HG02970 (cell line): Measurements from ENCODE around the gene SYNJ1.
"Not testable (repeated sequence)": the region's sequence is repeated elsewhere in the genome, so short reads cannot be mapped to it uniquely, and the experiment has no call there.

Experiments
- ATAC-seq: cut with Tn5 transposase; IDR thresholded peaks from one replicate; pipeline ENCODE4 v1.9.1; 2021; ENCODE audit warnings: mild to moderate bottlenecking, moderate library complexity, moderate number of reproducible peaks; ENCODE audit not compliant: unreplicated experiment, low FRiP score

SYNJ1 gene

DNA sequence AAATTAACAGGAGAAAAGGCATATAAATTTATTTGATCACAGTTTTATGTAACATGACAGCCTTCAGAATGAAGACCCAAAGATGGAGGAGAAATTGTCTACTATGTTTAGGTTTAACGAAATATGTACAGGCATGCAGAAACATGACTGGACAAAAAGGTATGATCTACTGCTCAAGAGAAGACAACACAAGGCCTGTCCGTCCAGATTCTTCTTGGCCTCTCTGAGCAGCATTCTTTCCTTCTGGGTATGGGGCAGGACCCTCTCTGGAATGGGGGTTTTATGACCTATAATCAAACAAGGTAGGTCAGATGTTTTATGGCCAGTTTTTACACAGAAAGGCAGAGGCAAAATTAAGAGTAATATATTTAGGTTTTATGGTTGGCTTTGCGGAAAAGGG is 13.5 kb upstream of the SYNJ1 start:
- no peak for ATAC-seq

DNA sequence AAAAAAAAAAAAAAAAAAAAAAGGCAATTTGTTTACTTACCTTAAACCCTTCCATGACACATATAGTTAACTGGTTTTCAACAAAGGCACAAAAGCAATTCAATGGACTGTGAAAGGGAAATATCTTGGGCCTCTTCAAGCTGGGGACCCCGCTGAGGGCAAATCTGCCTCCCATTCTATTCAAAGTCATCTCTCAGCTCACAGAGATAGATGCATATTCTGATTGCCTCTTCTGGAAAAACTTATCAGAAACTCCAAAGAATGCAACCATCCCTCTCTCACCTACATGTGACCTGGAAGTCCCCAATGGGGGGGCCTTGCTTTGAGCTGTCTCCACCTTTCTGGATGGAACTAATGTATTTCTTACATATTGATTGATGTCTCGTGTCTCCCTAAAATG is 12.1 kb upstream of the SYNJ1 start:
- no peak for ATAC-seq

DNA sequence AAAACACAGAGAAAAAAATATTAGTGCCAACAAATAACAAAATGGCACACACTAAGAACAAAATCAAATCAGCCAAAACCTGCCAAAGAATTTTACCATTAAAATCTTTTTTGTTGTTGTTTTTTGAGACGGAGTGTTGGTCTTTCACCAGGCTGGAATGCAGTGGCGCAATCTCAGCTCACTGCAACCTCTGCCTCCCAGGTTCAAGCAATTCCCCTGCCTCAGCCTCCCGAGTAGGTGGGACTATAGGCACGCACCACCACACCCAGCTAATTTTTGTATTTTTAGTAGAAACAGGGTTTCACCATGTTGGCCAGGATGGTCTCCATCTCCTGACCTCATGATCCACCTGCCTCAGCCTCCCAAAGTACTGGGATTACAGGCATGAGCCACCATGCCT is 8.3 kb upstream of the SYNJ1 start:
- not testable (repeated sequence) for ATAC-seq

DNA sequence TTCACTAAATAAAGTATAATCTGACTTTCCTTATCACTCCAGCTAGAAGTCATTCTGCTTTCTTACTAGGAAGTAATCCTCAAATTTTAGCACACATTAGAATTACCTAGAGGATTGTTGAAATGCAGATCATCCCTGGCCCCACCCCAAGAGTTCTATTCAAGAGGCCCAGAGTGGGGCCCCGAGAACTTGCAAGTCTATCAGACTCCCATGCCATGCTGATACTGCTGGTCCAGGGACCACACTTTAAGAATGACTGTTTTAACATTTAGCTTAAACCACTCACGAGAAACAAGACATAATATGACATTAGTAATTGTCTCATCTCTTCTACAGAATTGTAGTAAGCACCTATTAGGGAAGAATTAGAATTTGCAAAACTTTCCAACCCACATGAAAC is 7.7 kb upstream of the SYNJ1 start:
- ATAC-seq, result no peak

DNA sequence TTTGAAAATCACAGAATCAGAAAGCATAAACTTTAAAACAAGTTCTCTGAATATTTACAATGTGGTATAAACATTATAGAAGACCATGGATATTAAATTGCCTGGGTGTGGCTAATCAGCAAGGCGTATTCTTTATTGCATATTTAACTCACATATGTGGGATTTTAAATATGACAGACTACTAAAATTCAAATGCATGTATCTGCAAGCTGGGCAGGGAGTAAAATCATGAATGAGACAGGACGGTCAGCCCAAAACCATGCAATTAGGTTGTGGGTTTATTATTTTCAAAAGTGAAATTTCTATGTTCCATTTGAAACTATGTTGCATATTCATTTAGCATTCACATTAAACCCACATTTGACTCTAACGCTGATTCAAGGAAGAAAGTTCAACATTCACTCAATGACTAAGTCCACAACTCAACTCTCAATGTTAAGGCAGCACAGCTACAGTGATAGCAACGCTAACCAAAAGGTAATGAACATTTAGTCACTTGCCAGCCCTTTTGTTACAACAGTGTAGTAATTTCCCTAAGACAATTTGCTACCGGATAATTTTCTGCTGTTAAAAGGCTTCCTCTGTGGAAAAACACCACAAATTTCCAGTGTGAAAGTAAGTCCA is 6.3 kb upstream of the SYNJ1 start:
- ATAC-seq, result no peak

DNA sequence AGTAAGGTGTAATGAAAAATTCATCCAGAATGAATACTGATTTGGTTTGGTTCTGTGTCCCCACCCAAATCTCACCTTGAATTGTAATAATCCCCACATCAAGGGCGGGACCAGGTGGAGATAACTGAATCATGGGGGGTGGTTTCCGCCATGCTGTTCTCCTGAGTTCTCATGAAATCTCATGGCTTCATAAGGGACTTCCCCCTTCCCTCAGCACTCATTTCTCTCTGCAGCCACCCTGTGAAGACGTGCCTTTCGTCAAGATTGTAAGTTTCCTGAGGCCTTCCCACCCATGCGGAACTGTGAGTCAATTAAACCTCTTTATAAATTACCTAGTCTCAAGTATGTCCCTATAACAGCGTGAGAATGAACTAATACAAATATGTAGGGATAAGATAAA is 5.5 kb upstream of the SYNJ1 start:
- ATAC-seq, result no peak

DNA sequence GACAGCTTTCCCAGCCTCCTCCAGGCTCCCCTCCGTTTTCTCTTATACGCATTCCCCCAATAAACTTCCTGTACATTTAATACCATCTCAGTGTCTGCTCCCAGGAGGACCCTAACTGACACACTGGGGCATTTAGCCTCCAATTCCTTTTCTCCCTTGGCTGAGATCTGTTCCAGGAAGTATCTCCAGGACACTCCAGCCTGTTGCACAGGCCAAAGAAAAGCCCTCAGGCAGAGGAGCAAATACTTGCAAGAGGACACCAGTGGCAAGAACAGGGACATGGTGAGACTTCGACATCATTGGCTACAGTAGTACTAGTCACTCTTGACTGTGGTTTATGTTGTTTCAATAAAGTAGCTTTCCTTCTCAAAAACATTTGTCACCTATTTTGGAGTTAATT is 4.7 kb upstream of the SYNJ1 start:
- ATAC-seq, result no peak

DNA sequence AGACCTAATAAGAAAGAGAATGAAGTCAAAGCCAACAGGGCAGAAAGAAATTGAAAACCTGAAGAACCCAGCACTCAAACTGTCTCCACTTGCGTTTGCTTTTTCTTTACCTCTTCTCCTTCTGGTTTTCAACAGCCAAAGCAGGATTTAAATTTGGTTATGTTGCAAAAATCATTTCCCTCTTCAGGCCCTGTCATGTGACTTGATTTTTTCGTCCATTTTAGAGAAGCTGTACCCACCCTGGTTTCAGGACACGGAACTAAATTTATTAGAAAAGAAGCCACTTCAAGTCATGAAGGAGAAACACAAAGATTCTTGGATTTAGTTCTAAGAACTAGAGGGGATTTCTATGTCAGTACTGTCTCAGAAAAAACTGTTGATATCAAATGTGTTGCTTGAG is 1.0 kb upstream of the SYNJ1 start:
- ATAC-seq, result no peak

DNA sequence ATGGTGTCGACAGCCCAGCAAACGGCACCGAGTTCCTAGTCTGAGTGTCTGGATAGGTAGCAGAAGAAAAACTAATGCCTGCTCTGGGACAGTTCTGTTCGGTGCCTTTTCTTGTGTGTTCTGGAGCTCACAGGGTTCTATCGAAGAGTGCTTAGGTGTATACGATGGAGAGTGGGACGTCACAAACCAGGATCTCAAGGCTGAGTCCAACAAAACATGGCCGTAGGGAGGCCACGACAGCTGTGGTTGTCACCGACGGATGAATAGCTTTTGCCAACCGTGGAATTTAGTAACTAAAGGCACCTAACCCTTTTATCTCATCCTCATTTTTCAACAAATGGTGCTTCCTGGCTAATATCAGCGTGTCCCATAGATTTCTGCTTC is 635 bp upstream of the SYNJ1 start:
- ATAC-seq, result peak; percentile 5

DNA sequence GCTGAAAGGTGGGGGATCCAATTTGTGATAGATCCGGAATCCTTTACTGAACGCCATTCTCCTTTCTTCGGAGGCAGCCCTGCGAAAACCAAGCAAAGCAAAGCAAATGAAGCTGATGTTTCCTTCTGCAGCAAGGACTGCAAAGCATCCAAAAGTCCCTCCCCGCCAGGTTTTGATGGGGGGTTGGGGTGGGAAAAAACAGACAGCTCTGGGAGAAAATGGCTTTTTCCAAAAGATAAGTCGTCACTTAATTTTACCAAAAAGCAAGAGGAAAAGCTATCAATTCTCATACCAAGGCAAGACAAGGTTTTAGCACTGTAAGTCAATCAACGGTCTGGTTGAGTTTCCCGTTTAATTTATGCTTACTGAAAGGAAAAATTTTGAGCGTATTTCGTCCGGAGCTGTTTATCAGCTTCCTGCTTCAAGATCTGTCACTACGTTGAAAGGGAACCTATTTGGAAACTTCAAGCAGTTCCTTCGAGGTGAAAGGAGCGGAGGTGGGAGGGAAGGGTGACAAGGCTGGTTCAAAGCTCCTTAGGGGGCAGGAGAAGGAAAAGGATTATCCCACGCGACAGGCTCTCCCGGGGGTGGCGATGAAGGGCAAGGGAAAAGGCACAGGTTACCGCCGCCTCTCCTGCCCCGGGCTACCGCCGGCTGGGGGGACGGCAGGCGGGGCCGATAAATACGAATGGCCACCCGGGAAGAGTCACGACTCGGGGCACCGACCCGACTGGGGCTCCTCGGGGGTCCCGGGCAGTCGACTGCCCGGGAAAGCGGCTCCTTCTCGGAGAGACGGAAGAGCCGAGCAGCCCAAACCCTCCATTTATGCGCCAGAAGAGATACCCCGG is 750 bp downstream of the SYNJ1 start:
- ATAC-seq, result peak; percentile 7

DNA sequence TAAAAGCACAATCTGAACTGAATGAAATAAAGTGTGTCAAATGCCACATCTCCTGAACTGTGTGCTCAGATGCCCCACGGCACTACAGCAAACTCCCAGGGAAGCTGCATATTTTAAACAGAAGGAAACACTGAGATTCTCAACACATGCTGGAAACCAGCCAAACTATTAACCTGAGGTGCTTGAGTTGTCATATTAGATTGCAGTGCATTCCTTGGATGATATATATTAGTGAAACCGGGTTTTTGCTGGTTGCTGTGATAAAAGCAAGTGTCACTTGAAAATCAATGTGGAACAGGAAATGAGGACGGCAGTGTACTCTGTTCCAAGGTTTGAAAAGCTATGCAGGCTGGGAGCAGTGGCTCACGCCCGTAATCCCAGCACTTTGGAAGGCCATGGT is 8.7 kb downstream of the SYNJ1 start:
- no peak for ATAC-seq

DNA sequence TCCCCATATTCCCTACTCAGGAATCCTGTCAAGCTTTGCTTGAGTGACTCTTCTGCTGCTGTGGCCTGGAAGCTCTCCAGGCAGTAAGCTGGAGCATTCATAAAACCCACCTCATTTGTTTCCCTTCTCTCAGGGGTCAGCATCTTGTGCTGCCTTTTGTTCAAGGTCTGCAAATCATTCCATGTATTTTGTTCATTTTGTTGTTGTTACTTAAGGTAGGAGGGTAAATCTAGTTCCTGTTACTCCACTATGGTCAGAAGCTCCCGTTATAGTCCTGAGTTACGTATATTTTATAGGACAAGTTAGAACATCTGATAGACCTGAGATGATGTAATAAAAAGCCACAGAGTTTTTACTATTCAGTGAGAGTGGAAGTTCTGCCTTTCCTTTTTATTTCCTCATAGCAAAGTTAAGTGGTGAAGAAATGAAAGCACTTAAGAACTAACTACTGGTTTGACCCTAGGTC is 9.9 kb downstream of the SYNJ1 start:
- no peak for ATAC-seq

DNA sequence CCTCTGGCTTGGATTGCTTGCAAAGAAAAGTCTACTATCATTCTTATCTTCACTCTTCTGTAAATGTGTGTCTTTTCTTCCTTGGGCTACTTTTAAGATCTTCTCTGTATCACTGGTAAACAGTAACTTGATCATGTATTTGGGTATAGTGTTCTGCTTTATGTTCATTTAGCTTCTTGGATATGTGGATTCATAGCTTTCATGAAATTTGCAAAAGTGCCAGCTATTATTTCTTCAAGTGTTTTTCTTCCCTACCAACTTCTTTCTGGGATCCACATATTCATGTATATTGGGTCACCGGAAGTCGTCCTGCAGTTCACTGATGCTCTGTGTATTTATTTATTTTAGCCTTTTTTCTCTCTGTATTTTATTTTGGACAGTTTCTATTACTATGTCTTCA is 11.3 kb downstream of the SYNJ1 start:
- no peak for ATAC-seq

DNA sequence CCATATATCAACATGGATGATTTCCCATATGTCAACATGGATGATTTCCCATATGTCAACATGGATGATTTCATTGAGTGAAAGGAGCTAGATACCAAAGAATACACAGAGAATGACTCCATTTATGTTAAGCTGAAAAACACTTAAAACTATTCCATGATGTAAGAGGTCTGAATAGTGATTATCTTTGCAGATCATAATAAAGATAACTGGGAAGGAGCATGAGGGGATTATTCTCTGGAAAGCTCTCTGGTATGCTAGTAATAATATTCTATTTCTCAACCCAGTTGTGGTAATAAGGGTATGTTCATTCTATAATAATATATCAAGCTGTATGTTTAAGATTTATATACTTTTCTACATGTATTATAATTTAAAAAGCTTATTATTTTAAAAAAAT is 14.1 kb downstream of the SYNJ1 start:
- ATAC-seq, result no peak

DNA sequence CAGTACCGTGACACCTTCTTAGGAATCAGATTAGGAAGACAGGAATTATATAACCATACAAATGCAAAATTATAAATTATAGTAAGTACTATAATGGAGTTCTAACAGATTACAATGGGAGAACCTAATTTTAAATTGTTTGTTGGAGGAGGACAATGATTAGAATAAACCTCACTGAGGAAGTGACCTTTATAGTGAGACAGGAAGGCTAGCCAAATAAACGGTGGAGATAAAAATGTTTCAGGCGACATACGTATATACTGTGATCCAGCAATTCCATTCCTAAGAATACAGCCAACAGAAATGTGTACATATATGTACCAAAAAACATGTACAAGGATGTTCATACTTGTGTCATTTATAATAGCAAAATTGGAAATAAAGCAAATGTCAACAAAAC is 15.2 kb downstream of the SYNJ1 start:
- ATAC-seq, result no peak

DNA sequence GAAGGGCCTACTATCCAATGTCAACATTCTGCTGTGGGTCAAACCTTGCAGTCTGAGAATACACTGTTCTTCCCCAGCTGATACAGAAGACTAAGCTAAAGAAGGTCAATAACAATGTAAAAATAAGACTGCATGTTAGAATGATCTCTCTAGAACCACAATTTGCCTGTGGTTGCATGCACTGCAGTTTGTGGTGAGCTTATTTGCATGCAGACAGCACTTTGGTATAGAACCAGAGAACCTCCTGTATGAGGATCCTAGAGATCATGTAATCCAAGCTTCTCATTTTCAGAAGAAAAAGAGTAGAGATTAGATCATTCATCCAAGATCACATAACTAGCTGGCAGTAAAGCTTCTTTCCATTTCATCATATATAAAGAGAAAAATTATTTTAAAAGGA is 15.8 kb downstream of the SYNJ1 start:
- peak; percentile 82 for ATAC-seq

DNA sequence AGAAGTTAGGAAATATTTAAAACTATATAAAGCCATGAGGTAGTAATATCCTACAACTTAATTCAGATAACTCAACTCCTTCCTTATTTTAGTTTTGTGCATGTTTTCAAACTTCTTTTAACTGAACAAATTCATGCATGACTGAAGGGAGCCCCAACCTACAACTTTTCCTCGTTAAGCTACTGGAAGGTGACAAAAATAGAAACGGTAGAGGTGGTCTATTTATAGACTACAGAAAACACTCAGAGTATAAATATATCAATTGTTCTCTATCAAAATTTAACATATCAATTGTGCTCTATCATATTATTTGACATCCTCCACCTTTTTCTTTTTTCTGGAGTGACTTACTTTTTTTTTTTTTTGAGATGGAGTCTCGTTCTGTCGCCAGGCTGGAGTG is 16.8 kb downstream of the SYNJ1 start:
- no peak for ATAC-seq

DNA sequence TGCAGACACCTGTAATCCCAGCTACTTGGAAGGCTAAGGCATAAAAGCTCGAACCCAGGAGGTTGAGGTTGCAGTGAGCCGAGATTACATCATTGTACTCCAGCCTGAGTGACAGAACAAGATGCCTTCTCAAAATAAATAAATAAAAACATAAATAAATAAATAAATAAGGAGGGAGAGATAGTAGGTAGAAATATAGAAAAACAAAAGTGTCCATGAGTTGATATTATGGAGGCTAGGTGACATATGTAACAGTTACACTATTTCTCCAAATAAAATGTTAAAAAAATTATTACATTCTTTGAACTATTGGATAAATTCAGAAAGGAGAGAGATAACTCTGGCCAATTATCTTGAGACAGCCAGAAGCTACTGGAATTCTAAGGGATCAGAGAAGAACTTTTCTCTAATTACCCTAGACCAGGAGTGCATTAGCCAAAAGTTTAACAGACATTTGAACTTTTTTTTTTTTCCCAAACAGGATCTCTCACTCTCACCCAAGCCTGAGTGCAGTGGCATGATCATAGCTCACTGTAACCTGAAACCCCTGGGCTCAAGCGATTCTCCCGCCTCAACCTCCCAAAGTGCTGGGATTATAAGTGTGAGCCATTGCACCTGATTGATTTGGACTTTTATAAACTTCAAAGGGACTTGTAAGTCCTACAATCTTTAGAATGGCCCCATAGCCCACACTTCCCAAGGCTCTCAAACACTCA is 17.6 kb downstream of the SYNJ1 start:
- no peak for ATAC-seq

DNA sequence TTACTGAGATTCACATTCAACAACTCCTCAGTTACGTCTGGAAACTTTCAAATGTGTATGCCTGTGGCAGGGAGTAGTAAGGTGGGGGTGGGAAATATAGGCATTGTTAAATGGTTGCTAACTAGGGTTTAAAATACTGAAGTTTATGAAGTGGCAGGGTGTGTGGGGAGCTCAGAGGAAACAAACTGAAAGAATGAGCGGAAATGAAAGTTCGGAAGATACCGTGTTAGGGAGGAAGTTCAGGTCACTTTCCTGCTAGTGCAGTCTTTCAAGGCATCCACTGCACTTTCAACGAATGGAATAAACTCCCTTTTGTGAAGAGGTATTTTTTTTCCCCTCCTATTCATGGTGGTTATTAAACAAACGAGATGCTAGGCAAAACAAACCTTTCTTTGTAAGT is 19.7 kb downstream of the SYNJ1 start:
- no peak for ATAC-seq

DNA sequence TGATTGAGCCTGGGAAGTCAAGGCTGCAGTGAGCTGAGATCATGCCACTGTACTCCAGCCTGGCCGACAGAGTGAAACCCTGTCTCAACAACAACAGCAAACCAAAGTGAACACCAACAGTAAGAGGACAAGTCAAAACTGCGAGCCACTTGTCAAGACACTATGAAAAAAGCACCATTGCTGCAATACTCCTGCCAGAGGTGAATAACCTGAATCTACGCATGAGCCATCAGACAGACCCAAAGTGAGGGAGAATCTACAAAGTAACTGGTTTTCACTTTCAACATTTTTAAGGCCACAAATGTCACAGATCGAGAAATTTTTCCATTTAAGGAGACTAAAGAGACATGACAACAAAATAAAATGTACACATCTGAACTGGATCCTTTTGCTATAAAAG is 21.9 kb downstream of the SYNJ1 start:
- ATAC-seq, result no peak

DNA sequence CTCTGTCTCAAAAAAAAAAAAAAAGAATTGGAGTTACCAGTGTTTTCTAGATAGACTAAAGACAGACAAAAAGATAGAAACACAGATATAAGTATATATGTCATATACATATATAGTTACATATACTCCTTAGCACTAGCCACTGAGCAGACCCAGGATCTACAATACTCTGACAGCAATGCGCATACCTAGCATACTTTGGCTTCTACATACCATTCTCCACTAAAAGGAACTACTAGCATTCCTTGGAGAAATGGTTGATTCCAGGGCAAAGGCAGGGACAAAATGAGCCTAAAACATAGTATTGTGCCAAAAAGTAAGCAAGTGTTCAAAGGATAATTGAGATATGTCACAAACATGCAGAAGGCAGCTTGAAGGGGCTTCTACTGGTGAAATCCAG is 22.7 kb downstream of the SYNJ1 start:
- ATAC-seq, result no peak

DNA sequence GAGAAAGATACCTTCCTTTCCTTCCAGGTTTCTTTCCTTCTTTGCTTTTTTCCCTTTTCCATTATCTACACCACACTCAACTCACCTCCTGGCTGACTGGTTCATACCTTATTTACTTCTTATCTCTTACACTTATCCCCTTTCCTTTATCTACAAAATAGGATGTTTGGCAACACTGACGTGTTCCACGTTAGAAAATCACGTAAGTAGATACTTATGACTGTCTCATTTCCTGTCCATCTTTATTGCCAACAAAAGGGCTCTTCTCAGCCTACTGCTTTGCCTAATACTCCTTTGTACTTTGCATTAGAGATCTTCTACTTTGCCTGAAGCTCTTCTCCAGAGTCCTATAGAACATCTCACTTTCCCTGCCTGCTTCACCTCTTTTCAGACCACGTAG is 25.1 kb downstream of the SYNJ1 start:
- no peak for ATAC-seq
